HG03571 (cell line): Measurements from ENCODE around the gene HPSE2.
"Not testable (repeated sequence)": the region's sequence is repeated elsewhere in the genome, so short reads cannot be mapped to it uniquely, and the experiment has no call there.

Experiments used
- ATAC-seq: cut with Tn5 transposase; IDR thresholded peaks from one replicate; pipeline ENCODE4 v1.9.1; 2021; ENCODE audit not compliant: unreplicated experiment

The HPSE2 gene

GRCh38 chr10:98517672-98518071 lies 718.0 kb downstream of the HPSE2 start:
- ATAC-seq, result no peak

GRCh38 chr10:98516352-98516751 lies 719.3 kb downstream of the HPSE2 start:
- no peak for ATAC-seq

- no peak for ATAC-seq
Measured at GRCh38 chr10:98513704-98514103, 721.9 kb downstream of the HPSE2 start.

- ATAC-seq, result no peak
Measured at GRCh38 chr10:98511876-98512275, 723.8 kb downstream of the HPSE2 start.

GRCh38 chr10:98510412-98510995 lies 725.1 kb downstream of the HPSE2 start:
- no peak for ATAC-seq

- no peak for ATAC-seq
Measured at GRCh38 chr10:98509745-98510144, 725.9 kb downstream of the HPSE2 start.

GRCh38 chr10:98502535-98502934 lies 733.1 kb downstream of the HPSE2 start:
- ATAC-seq, result not testable (repeated sequence)

GRCh38 chr10:98492763-98493162 lies 742.9 kb downstream of the HPSE2 start:
- peak; percentile 92 for ATAC-seq

GRCh38 chr10:98489561-98490481 lies 745.8 kb downstream of the HPSE2 start:
- no peak for ATAC-seq

GRCh38 chr10:98488669-98489430 lies 746.8 kb downstream of the HPSE2 start:
- ATAC-seq, result no peak

- no peak for ATAC-seq
Measured at GRCh38 chr10:98487649-98488048, 748.0 kb downstream of the HPSE2 start.

GRCh38 chr10:98486421-98486820 lies 749.2 kb downstream of the HPSE2 start:
- ATAC-seq, result no peak

GRCh38 chr10:98485959-98486358 lies 749.7 kb downstream of the HPSE2 start:
- ATAC-seq, result no peak

GRCh38 chr10:98483658-98484057 lies 752.0 kb downstream of the HPSE2 start:
- no peak for ATAC-seq

- ATAC-seq, result no peak
Measured at GRCh38 chr10:98482096-98482495, 753.6 kb downstream of the HPSE2 start.

GRCh38 chr10:98481404-98481945 lies 754.2 kb downstream of the HPSE2 start:
- no peak for ATAC-seq

- ATAC-seq, result no peak
Measured at GRCh38 chr10:98478430-98479222, 757.0 kb downstream of the HPSE2 start.

GRCh38 chr10:98477861-98478260 lies 757.8 kb downstream of the HPSE2 start:
- no peak for ATAC-seq

GRCh38 chr10:98474628-98475027 lies 761.0 kb downstream of the HPSE2 start:
- ATAC-seq, result peak; percentile 79

GRCh38 chr10:98472196-98472595 lies 763.5 kb downstream of the HPSE2 start:
- ATAC-seq, result no peak

- ATAC-seq, result no peak
Measured at GRCh38 chr10:98470850-98471249, 764.8 kb downstream of the HPSE2 start.
